SK-N-MC (cell line): ENCODE data around the gene CTAGE15.
"Not testable (repeated sequence)": the region's sequence is repeated elsewhere in the genome, so short reads cannot be mapped to it uniquely, and the experiment has no call there.

Experiments used
- DNase-seq: peaks from one replicate; pipeline ENCODE4 v3.0.0-alpha.2; 2011; ENCODE audit warnings: low read depth, low spot score
- H3K27ac ChIP-seq: fragments of 200-600 bp; sonication (generic); 2 replicates; pipeline ENCODE4 v1.5.1; 2016; ENCODE audit warnings: mixed run types
- H3K36me3 ChIP-seq: fragments of 200-600 bp; sonication (generic); 2 replicates; pipeline ENCODE4 v1.6.1; 2017; ENCODE audit warnings: antibody characterized with exemption, low read length, mixed read lengths; ENCODE audit not compliant: insufficient read depth
- H3K4me3 ChIP-seq: fragments of 200-600 bp; sonication (generic); 2 replicates; pipeline ENCODE4 v1.5.1; 2016
- H3K9ac ChIP-seq: fragments of 200-600 bp; sonication (generic); 2 replicates; pipeline ENCODE4 v1.8.0; 2017; ENCODE audit warnings: mixed run types, mixed read lengths; ENCODE audit not compliant: insufficient read length
- H3K9me3 ChIP-seq: fragments of 200-600 bp; sonication (generic); 2 replicates; pipeline ENCODE4 v1.6.1; 2017; ENCODE audit warnings: low read depth, mild to moderate bottlenecking, antibody characterized with exemption, low read length, moderate library complexity, mixed read lengths

The CTAGE15 gene, protein sequence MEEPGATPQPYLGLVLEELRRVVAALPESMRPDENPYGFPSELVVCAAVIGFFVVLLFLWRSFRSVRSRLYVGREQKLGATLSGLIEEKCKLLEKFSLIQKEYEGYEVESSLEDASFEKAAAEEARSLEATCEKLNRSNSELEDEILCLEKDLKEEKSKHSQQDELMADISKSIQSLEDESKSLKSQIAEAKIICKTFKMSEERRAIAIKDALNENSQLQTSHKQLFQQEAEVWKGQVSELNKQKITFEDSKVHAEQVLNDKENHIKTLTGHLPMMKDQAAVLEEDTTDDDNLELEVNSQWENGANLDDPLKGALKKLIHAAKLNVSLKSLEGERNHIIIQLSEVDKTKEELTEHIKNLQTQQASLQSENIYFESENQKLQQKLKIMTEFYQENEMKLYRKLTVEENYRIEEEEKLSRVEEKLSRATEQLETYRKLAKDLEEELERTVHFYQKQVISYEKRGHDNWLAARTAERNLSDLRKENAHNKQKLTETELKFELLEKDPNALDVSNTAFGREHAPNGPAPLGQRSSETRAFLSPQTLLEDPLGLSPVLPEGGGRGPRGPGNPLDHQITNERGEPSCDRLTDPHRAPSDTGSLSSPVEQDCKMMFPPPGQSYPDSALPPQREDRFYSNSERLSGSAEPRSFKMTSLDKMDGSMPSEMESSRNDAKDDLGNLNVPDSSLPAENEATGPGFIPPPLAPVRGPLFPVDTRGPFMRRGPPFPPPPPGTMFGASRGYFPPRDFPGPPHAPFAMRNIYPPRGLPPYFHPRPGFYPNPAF

DNA sequence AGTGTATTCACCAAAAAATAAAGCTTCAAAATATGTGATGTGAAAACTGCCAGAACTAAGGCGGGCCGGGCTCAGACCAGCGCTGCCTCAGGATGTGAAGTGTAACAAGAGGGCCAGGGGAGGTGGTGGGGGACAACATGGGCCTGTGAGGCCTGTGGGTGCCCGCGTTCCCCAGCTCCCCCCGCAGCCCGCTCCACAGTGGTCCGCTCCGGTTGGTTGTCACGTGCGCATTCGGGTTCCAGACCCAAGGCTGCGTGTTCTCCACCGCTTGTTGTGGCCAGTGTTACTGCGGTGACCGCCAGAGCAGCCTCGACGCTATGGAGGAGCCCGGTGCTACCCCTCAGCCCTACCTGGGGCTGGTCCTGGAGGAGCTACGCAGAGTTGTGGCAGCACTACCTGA lies at the start of gene CTAGE15:
CTAGE15 (plus strand) TSS at position 301 of the 400 bp plus-strand sequence; CDS start at position 318, 17 bp downstream.
- not testable (repeated sequence) for DNase-seq, H3K9ac ChIP-seq, H3K27ac ChIP-seq, H3K4me3 ChIP-seq, H3K9me3 ChIP-seq, H3K36me3 ChIP-seq

DNA sequence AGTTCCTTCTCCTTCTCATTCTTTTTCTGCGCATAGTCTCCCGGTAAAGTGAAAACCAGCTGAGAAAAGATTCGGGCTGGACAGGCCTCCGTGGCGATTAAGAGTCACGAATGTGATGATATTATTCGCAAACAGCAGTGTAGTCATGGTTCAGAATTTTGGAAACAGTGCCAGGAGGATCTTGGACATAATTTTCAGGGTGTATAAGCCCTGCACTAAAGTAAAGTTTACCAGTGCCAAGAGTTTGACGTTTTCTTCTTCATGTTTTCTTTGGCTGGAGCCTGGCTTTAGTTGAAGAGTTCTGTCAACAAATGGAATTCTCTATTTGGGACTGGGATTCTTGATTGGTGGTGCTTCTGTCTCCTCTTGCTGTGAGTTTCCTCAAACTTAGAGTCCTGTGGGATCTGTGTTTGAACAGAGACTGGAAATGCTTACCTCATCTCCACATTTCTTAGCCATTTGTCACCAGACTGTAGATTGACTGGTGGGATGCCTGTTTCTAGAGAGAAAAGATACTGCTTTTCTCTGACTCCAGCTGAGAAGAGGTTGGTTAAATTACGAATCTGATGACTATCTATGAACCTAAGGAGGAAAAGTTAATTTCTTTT lies 49.2 kb upstream of the CTAGE15 start:
- H3K9ac ChIP-seq, H3K27ac ChIP-seq, DNase-seq, H3K9me3 ChIP-seq, H3K36me3 ChIP-seq, H3K4me3 ChIP-seq: not testable (repeated sequence)

DNA sequence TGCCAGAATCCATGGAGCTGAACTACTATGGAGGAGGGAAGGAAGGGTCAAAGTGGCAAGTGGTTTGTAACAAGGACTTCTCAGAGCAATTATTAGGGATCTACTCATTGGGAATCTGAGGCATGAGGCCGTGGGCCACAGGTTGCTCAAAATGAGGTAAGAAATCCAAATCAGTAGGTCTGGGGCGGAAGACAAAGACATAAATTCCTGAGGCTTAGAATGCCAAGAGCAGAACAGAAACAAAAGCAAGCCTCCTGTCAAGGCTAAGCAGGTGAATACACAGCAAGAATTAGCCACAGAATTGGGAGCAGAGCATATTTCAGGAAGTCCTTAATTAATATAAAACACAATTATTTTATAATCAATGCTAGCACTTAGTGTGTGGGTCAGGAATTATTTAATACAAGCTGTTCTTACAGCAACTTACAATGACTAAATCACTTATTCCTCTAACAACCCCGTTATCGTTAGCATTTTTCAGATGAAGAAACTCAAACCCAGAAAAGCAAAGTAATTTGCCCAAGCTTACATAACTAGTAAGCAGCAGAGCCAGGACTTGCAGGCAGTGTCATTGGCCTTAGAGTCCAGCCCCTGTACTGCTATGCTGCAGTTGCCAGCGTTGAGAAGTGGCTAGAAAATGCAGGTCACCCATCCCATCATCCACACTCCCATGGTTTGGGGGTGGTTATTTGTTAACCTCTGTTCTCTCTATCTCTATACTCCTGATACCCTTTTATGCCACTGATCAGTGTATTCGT lies 40.3 kb upstream of the CTAGE15 start:
- H3K4me3 ChIP-seq, H3K36me3 ChIP-seq, H3K27ac ChIP-seq, H3K9me3 ChIP-seq, H3K9ac ChIP-seq, DNase-seq: not testable (repeated sequence)

DNA sequence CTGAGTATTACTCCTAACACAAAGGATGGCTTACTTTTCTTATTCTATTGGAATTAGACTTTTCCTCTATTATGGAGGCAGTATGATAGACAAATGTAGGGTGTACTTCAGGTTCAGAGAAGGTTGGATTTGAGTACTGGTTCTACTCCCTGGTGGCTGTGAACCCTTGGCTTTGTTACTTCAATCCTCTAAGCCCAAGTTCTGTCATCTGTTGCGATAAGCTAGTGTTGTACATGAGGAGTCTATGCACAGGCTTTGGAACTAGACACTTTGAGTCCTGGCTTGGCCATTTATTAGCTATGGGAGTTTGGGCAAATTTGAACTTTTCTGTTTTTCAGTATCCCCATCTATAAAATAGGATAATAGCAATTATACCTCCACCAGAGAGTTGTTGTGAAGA lies 39.7 kb upstream of the CTAGE15 start:
- DNase-seq, H3K9me3 ChIP-seq, H3K9ac ChIP-seq, H3K36me3 ChIP-seq, H3K27ac ChIP-seq, H3K4me3 ChIP-seq: not testable (repeated sequence)

DNA sequence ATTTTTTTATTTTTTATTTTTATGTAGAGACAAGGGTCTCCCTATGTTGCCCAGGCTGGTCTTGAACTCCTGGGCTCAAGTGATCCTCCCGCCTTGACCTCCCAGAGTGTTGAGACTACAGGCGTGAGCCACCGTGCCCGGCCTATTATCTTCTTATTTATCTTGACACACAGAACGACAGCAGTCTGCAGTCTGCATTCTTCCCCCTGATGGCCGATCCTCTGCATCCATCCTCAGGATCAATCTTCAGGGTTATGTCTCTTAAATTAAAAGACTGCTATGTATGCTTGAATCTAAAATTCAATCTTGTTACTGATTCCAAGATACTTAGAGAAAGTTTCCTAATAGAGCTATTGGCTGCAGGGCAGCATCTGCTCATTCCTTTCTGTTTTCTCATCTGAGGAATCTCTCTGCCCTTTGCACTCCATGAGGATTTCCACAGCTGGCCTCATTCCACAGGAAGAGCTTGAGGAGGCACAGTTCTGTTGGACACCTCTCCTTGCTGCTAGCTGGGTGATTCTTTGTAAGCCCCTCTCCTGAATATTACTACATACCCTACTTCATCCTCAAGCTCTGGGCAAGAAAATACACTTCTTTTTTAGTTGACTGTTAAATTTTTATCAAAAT lies 38.3 kb upstream of the CTAGE15 start:
- not testable (repeated sequence) for H3K36me3 ChIP-seq, DNase-seq, H3K9ac ChIP-seq, H3K4me3 ChIP-seq, H3K9me3 ChIP-seq, H3K27ac ChIP-seq

DNA sequence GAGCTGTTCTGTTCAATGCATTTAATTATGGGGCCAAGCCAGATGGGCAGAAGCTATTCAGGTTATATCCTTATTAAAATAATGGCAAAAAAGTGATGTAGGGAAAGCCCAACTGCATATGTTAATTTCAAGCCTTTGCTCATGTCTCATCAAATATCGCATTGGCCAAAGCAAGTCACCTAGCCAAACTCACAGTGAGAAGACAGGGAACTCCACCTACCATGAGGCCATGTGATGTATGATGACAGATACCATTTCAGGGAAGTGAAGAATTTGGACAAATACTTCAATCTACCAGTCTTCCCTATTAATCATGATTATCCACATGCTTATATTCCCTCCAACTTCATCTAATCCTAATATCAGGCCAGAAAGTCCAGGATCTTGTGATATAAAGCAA lies 35.2 kb upstream of the CTAGE15 start:
- not testable (repeated sequence) for H3K9me3 ChIP-seq, H3K36me3 ChIP-seq, DNase-seq, H3K9ac ChIP-seq, H3K4me3 ChIP-seq, H3K27ac ChIP-seq

DNA sequence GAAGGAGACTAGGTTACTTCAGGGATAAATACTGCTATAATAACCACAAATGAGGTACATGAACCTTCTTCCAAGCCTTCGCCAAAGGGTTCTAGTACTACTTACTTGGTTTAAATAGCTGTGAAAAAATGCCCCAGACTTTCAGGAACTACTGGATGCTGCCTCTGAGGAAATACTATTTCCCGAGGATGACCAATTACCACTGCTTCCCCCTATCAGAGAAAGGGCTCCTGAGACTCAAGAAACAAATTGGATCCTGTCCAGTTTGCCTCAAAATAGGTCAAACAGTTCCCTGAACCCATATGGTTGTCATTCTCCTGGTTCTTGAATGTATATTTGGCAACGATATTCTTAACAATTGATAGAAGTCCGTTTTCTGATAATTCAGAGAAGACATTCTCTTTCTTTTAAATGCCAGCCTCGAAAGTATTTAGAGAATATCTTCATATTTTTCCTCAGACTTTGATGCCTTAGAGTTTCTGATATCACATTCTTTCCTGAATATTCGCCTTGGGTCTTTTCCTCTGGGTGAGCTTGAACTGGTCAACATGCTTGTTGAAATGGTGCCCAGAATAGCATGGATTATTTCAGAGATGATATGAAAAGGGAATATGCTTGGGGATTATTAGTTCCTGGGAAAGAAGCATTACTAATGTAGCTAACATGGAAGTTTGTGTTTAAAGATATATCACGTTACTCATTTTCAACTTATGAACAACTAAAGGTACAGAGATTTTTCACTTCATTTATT lies 28.1 kb upstream of the CTAGE15 start:
- not testable (repeated sequence) for H3K27ac ChIP-seq, H3K4me3 ChIP-seq, DNase-seq, H3K9me3 ChIP-seq, H3K9ac ChIP-seq, H3K36me3 ChIP-seq

DNA sequence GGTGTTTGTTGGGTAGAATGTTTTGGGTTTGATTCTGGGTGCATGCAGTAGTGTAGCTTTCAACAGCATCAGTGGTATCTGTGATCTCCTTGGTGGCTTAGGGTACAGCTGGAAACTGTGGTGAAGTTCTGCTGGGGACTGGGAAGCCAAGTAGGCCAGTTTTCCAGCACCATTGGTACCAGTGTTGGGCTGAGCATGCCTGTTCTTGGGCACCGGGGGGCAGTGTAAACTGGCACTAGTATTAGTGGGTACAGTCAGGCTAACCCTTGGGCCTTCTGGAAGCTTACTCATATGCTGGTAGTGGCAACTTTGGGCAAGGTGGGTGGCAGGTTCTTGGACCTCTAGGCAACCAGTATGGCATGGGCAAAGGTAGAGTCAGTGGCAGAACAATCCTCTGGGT lies 15.6 kb upstream of the CTAGE15 start:
- not testable (repeated sequence) for H3K4me3 ChIP-seq, H3K9me3 ChIP-seq, H3K27ac ChIP-seq, H3K9ac ChIP-seq, DNase-seq, H3K36me3 ChIP-seq

DNA sequence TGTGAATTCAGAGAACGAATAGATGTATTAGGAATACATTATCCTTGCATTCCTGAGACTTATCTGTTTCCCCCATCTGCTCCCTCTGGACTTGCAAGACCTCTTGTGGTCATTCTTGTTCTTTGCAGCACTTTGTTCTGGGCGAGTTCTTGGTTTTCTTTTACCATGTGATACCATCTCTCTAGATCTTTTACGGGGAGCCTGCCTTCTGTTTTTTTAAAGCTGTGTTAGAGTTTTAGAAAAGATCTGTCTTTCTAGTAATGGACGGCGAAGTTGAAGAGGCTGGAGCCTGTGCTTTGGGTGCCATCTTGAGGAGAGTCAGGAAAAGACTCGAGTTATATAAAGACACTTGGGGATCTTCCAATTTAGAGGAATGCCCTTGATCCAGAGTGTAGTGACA lies 8.3 kb upstream of the CTAGE15 start:
- H3K9me3 ChIP-seq, H3K9ac ChIP-seq, H3K36me3 ChIP-seq, H3K4me3 ChIP-seq, DNase-seq, H3K27ac ChIP-seq: not testable (repeated sequence)

DNA sequence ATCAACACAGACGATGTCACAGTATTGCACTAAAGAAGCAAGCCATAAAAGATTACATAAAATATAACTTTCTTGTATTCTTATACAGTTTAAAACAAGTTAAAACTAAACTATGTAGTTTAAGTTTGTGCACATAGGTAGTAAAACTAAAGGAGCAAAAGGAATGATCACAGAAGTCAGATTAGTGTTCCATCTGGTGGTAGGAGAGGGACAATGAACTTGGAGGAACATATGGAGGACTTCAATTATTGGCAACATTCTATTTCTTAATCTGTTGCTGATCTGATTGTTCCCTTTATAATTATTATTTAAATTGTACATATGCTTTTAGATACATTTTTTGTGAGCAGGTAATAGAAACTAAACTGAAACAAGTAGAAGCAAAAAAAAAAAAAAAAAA lies 5.6 kb upstream of the CTAGE15 start:
- H3K9me3 ChIP-seq, H3K36me3 ChIP-seq, H3K27ac ChIP-seq, DNase-seq, H3K4me3 ChIP-seq, H3K9ac ChIP-seq: not testable (repeated sequence)

DNA sequence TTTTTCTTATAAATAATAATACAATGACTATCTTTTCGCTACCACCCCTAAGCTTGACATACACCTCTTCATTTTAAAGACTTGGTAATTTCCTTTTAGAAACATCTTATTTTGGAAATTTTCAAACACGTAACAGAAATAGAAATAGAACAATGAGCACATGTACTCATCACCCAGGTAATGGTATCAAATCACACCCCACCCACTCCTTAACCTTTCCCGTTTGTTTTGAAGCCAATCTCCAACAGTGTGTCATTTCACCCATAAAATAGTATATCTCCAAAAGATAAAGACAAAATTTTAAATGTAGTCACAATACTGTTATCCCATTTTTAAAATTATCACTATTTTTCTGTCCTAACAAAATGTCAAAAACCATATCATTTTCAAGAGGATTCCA lies 16.6 kb downstream of the CTAGE15 start:
- not testable (repeated sequence) for H3K27ac ChIP-seq, H3K9me3 ChIP-seq, H3K4me3 ChIP-seq, DNase-seq, H3K36me3 ChIP-seq, H3K9ac ChIP-seq

DNA sequence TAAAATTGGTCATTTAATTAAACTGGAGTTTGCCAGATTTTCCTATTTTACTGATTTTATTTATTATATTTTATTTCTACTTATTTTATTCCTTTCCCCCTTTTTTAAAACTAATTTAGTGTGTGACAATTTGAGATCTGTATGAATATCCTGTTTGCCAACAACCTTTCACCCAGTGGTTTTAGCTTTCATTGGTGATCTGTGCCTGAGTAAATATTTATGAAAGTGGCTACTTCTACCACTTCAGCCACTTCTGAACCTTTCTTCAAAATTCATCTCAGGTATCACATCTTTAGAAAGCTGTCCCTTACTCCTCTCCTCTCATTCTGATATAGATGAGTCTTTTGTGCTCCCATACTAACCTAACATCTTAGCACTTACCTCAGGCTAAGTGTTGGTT lies 18.3 kb downstream of the CTAGE15 start:
- H3K36me3 ChIP-seq, H3K9me3 ChIP-seq, DNase-seq, H3K9ac ChIP-seq, H3K4me3 ChIP-seq, H3K27ac ChIP-seq: not testable (repeated sequence)

DNA sequence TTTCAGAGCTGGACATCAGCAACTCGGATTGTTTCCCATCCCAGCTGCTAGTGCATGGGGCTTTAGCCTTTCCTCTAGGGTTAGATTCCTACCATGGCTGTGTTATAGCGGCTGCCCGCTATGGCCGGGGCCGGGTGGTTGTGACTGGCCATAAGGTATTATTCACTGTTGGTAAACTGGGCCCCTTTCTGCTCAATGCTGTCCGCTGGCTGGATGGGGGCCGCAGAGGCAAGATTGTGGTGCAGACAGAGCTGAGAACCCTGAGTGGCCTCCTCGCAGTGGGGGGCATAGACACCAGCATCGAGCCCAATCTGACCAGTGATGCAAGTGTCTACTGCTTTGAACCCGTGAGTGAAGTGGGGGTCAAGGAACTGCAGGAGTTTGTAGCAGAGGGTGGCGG lies 26.5 kb downstream of the CTAGE15 start:
- DNase-seq, H3K36me3 ChIP-seq, H3K9ac ChIP-seq, H3K9me3 ChIP-seq, H3K4me3 ChIP-seq, H3K27ac ChIP-seq: not testable (repeated sequence)
